Left forelimb (tissue), 1 donor: Measurements from ENCODE around the gene DAB1.

Source experiments
- DNase-seq: peaks from one replicate; pipeline ENCODE4 v3.0.0-alpha.2; 2018; ENCODE audit warnings: low spot score

DAB1 gene

DNA sequence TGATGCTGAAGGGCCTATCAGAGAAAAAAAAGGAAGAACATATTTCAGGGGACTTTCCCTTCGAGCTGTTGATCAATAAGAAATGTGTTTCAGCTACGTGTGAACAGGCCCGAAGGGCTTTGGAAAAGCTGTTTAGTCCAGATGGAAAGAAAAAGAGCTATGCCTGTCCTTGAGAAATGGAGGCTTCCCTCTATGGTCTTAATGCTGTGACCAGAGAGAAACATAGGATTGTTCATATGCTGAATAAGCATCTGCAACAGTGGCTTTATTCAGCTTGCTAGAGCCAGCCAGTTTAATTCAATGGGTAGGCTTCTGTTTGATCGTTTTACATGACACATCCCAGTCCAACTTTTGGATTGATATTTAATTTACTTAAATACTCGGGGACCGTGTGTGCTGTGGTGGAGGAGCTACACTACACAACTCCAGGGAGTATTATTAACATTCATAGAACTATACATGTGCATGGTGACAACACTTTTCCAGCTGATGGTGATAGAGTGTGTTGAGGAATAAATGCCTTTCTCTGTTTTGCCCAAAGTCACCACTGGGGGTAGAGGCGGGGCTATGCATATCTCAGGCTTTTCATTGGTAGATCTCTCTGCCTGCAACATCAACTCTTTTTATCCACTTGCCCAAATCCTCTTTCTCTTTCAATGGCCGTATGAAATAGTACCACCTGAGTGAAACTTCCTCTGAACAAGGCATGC lies 351.3 kb downstream of the DAB1 start:
- DNase-seq = no peak

- no peak for DNase-seq
Measured at GRCh38 chr1:57067863-57068262, 356.0 kb downstream of the DAB1 start.

DNA sequence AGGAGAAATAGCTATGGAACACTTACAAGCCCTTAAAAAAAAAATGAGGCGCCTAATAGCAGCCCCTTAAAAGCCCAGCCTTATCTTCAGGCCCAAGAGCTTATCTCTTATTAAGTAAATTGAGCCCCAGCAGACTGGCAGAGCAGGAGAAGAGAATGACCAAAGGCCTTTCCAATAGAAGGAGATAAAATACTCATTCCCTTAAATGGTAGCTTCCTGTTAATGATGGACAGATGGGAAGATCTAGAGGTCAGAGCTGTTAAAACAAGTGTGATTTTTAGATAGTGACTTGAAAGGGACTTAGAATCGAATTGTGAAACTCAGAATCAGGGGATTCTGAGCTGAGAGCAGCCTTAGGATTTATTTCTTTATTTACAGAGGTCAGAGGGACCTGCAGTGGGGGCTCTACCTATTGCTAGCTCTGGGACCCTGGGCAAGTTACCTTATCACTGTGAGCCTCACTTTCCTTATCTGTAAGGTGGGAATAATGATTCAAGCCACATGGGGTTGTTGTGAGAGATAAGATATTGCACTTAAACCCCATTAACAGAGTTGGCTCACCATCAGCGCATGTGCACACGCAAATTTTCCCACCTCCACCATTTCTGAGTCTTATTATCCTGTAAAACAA lies 356.8 kb downstream of the DAB1 start:
- no peak for DNase-seq

- no peak for DNase-seq
Measured at GRCh38 chr1:57065442-57065841, 358.4 kb downstream of the DAB1 start.

DNA sequence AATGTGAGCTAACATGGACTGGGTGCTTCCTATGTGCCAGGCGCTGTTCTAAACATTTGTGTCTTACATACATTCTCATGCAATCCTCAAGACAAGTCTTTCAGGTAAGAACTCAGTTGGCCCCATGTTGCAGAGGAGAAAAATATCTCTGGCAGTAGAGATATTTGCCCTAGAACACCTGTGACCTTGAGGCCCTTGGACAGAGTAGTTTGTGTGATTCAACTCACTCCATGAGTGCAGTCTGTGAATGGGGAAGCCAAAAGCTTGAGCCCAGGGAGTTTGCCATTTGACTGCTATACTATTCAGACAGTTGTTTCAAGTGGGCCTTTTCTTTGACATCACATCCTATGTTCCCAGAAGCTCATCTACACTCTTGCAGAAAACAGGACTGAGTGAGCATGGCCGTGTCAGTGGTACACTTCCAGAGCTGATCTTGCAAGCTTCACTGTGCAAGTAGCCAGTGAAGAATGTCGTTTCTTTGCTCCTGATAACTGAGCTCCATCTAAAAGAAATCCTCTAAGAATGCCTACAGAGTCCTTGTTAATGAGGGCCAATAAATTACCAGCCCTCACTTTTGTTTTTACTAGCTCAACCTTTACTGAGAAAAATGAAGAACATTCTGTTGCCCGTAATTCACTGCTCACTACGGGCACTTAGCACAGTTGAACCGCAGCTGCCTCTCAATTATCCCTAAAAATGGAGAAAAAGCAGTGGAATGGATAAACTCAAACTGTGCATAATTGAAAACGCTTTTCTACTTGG lies 359.3 kb downstream of the DAB1 start:
- DNase-seq = no peak

DNA sequence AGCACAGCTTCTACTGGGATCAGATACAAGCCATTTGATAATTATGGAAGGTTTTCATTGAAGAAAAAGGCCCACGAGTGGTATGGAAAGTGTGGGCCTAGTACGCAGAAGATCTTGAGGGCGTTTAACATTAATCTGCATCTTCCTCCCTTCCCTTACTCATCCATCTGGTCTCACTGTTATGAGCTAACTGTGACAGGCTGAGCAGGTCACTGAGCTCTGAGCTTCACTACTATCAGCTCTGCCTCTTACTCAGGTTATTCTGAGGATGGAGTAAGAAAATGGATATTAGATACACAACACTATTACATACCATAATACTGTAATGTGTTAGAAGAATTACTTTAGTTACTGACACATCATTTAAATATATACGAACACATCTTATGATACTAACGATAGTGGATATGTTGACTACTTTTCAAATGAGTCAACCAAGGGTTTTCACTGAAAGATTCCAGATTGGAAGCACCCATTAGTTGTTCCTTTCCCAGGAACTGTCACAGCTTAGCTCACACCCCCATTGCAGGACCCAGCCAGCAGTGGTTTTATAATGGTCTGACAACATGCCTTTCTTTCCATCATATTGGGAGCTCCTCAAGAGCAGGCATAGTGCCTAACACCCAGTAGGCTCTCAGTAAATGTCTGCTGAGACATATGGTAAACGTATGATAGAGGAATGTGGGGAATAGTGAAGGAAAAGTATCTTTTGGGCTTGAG lies 360.3 kb downstream of the DAB1 start:
- no peak for DNase-seq

DNA sequence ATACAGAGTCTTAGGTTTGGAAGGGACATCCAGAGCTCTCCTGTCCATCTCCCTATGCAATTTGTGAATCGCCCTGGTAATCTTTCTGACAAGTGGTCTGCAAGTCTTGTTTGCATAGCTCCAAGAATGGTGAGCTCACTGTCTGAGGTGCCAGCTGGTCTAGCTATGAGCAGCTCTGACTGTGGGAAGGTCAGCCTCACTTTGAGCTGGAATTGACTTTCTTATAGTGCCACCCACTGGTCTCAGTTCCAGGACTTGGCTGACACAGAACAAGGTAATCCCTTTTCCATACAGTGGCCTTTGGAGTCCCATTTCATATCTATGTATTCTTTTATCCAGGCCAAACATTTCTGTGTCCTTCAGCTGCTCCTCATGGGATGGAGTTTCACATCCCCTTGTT lies 362.5 kb downstream of the DAB1 start:
- no peak for DNase-seq

DNA sequence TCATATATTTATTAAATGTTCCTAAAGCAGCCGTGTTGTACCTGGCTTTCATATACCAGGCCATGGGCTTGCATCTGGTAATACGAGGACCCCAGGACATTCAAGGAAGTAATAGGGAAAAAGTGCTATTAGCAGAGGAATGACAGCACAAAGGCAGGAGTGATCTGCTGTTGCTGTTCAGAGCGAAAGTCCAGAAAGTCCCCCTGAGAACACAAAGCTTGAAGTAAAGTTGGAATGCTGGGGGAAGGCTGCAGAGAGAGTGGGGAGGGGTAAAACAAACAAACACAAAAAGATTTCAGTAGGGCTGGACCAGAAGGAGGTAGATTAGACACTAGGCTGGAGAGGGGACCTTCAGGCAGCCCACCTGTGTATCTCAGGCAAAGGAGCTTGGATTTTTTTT lies 363.4 kb downstream of the DAB1 start:
- no peak for DNase-seq

GRCh38 chr1:57058652-57059501 lies 365.0 kb downstream of the DAB1 start:
- DNase-seq = no peak

DNA sequence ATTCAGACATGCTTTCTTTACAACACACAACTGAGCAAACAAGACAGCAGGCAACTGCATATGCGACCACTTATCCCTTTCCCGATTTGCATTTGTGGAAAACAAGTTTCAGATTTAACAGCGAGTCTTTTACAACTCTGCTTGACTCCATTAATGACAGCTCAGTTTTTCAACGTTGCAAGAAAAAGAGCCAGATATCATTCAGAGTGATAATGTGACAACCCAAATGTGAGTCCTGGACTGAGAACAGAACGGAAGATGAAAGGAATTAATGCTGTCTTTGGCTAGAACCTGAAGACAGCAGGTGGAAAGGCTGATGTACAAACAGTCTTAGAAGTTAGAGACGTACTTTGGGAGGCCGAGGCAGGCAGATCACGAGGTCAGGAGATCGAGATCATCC lies 375.0 kb downstream of the DAB1 start:
- DNase-seq = no peak

DNA sequence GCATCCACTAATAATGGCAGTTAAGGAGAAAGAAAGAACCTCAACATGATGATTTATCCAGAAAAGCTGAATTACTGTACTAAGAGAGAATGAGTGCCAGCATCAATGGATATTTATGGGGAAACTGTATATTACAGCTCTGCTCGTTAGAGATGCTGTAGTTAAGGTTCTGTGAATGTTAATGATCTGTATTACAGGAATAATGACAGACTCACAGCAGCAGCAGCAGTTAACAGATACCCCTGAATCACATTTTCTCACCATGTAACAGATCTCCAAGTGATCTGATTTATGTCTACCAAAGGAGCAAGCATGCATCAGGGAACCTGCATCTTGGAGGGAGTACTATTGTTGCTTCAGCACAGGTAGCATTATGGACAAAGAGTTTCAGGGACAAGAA lies 377.4 kb downstream of the DAB1 start:
- DNase-seq = no peak

GRCh38 chr1:57041901-57042300 lies 382.0 kb downstream of the DAB1 start:
- DNase-seq = no peak

- no peak for DNase-seq
Measured at GRCh38 chr1:57040811-57041210, 383.0 kb downstream of the DAB1 start.

- DNase-seq = no peak
Measured at GRCh38 chr1:57036641-57037579, 386.9 kb downstream of the DAB1 start.

- DNase-seq = no peak
Measured at GRCh38 chr1:57034713-57035112, 389.1 kb downstream of the DAB1 start.

GRCh38 chr1:57033222-57034001 lies 390.4 kb downstream of the DAB1 start:
- DNase-seq = no peak

GRCh38 chr1:57026624-57027354 lies 397.1 kb downstream of the DAB1 start:
- no peak for DNase-seq

- no peak for DNase-seq
Measured at GRCh38 chr1:57024855-57025254, 399.0 kb downstream of the DAB1 start.

DNA sequence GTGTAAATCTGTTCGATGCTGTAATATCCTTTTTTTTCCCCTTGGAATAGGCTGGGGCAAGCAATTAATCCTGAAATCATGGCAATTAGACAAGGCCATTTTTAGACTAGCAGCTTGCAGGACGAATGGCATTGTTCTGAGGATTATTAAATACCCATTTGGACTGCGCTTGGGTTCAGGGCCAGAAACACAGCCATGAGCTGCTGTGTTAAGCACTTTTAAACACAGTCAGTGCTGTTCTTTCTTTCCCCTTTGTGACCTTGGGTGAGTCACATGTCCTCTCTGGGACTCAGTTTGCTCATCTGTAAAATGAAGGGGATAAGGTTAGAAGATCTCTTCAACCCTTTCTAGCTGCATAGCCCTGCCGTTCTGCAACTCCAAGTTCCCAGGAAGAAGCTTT lies 399.4 kb downstream of the DAB1 start:
- DNase-seq = no peak
